K562 (cell line): Measurements from ENCODE around the gene ABHD3.

Source experiments
- RAD21 ChIP-seq, 2 experiments: fragments of 250-450 bp in 1 of 2; fragments of 450-650 bp in 1 of 2; sonication (Bioruptor Pico) in 1 of 2; formaldehyde crosslinking in 1 of 2; IDR thresholded peaks in 1 of 2; conservative IDR thresholded peaks in 1 of 2; 2 replicates each; pipeline versions ENCODE4 v1.4.0 to v1.8.0; 2020 to 2022; ENCODE audit warnings: mild to moderate bottlenecking in 2 of 2, moderate library complexity in 1 of 2
- TF ChIP-seq, protein P1 (sequence below): IDR thresholded peaks from 2 replicates; pipeline ENCODE4 v1.6.1; 2012; ENCODE audit warnings: low read depth, low read length, improper control_type of control experiment, borderline replicate concordance

DNA sequence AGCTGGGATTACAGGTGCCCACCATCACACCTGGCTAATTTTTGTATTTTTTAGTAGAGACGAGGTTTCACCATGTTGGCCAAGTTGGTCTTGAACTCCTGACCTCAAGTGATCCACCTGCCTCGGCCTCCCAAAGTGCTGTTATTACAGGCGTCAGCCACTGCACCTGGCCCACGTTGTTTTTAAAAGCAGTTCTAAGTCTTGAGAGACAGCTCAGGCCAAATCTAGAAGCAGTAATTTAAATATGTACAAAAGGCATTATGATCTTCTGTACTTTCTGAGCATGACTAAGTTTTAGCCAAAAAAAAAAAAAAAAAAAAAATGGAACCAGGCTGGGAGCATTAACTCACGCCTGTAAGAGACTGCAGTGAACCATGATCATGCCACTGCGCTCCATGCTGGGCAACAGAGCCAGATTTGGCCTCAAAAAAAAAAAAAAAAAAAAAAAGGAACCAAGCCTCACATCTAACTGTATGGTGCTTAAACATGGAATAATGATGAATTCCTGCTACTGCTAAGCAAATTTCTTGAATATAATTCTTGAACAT, 4.0 kb downstream of the ABHD3 start:
- TF ChIP-seq, protein P1, sequence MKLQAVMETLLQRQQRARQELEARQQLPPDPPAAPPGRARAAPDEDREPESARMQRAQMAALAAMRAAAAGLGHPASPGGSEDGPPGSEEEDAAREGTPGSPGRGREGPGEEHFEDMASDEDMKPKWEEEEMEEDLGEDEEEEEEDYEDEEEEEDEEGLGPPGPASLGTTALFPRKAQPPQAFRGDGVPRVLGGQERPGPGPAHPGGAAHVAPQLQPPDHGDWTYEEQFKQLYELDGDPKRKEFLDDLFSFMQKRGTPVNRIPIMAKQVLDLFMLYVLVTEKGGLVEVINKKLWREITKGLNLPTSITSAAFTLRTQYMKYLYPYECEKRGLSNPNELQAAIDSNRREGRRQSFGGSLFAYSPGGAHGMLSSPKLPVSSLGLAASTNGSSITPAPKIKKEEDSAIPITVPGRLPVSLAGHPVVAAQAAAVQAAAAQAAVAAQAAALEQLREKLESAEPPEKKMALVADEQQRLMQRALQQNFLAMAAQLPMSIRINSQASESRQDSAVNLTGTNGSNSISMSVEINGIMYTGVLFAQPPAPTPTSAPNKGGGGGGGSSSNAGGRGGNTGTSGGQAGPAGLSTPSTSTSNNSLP, result no peak
- no peak for TF ChIP-seq RAD21 (CRISPR knock-in tag; conservative IDR thresholded peaks at IDR 0.05 in 1 of 2, IDR thresholded peaks at IDR 0.05 in 1 of 2)
